Globus pallidus (tissue), 1 donor: ENCODE results near the gene OR10Z1.

Source experiments
- DNase-seq: peaks from one replicate; pipeline ENCODE4 v3.0.0-alpha.2; 2015; ENCODE audit warnings: low spot score

OR10Z1 gene, protein sequence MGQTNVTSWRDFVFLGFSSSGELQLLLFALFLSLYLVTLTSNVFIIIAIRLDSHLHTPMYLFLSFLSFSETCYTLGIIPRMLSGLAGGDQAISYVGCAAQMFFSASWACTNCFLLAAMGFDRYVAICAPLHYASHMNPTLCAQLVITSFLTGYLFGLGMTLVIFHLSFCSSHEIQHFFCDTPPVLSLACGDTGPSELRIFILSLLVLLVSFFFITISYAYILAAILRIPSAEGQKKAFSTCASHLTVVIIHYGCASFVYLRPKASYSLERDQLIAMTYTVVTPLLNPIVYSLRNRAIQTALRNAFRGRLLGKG

DNA sequence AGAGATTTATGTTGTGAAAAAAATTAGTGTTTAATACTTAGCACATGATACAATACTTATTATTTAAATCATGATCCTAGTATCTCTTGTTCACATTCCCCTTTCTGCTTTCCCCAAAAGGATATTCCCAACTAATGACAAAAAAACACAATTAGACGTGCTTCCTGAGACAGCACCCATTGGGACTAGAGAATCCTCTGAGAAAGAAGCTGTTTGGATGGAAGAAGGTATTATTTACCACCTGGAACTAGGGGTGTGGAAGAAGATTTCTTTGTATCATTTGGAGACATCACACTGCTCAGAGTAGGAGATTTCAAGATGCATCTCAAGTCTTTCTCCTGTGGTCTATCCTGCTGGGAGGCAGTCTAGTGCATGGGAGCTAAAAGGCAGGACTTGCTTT, at the start of gene OR10Z1:
Gene OR10Z1, plus strand, starts transcription at position 301 of the 400 bp plus-strand sequence. CDS start 1,171 bp downstream, outside the sequence.
- no peak for DNase-seq

- no peak for DNase-seq
Observed at GRCh38 chr1:158559696-158560095, 45.4 kb upstream of the OR10Z1 start.

DNA sequence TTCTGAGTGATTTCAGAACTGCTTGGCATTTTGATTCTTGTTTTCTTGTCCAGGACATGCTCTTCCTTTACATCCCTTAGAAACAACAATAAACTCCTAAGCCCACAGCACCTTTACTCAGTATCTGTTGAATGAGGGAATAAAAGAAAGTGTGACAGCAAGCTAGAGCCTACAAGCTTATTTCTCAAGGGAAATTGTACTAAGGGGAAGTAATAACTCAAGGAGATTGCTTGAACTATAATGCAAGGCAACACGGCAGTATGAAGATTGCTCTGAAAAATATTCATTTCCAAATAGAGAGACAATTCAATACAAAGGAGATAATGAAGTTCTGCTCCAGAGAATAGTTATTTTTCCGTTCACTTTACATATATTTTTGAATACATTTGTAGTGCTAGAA, 41.2 kb upstream of the OR10Z1 start:
- DNase-seq, result no peak

- no peak for DNase-seq
Observed at GRCh38 chr1:158564608-158565007, 40.5 kb upstream of the OR10Z1 start.

DNA sequence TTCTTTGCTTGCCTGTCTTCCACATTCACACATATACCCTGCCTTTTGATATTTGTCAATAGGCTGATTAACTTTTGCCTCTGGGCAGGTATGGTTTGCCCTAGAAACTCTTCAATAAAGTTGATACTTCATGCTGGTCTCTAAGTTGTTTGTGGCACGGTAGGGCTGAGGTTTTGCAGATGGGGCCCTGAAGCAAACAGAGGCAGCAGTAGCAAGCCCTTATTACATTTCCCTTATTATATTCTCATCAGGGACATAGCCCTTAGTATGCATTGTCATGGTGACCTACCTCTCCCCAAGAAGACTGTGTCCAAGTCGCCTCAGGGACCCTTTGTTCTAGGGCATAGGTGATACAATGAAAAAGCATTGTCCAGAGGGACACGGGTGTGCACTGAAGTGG, 34.6 kb upstream of the OR10Z1 start, which contains the start of gene OR6P1:
Gene OR6P1, minus strand, starts transcription at position 101 of the 400 bp plus-strand sequence. CDS start 6,976 bp downstream, outside the sequence.
- no peak for DNase-seq

DNA sequence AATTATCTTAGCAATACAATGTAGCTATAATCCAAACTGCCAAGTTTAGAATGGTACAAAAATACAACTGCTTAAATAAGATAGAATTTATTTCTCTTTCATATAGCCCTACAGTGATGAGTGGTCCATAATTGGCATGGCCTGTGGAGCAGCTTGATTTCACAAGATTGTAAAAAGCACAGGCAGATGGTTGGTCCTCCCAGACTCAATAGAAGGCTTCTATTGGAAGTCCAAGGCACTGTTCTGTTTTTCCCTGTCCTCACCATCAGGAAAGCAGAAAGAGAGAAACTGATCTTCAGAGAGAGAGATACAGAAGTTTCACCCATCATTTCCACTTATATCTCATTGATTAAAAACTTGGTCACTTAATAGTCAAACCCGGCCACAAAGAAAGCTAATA, 32.8 kb upstream of the OR10Z1 start:
- DNase-seq, result no peak

GRCh38 chr1:158577561-158577960, 27.5 kb upstream of the OR10Z1 start:
- DNase-seq, result no peak

DNA sequence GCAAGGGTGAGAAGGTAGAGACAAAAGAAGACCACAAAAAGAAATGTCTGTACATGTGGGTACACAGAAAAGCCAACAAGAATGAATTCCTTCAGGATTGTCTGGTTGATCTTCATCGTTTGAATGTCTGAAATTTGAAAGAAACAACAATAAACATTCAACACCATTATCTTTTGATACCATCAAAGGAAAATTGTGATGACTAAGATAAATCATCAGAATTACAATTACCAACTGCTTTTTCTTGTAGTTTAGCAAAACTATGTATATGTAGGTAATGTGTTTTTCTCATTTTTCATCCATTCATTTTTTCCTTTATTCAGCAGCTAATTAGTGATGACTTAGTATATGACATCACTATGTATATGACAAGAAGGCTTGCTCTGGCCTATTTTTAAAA, 25.3 kb upstream of the OR10Z1 start, which contains the start of gene OR10X1:
Gene OR10X1, minus strand, starts transcription at position 167 of the 400 bp plus-strand sequence. Its CDS starts 0 bp downstream, at position 167.
- DNase-seq, result no peak

GRCh38 chr1:158583962-158584361, 21.1 kb upstream of the OR10Z1 start:
- DNase-seq, result no peak

GRCh38 chr1:158586942-158587341, 18.1 kb upstream of the OR10Z1 start:
- no peak for DNase-seq

GRCh38 chr1:158600735-158601134, 4.3 kb upstream of the OR10Z1 start:
- DNase-seq, result no peak

DNA sequence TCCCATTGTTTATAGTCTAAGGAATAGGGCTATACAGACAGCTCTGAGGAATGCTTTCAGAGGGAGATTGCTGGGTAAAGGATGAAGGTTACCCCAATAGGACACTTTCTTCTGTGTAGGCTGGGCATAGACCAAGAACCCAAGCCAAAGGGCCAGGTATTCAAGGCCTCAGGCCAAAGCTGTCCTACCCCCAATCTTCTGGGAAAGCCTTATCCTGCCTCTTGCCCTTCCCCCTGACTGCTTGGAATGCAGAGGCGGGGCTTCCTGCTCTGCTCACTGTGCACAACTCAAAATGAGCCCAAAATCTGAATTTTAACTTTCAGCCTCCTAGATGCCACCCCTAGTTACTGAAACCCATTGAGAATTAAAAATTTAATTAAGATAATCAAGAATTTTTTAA, 2.2 kb downstream of the OR10Z1 start:
- DNase-seq, result no peak

DNA sequence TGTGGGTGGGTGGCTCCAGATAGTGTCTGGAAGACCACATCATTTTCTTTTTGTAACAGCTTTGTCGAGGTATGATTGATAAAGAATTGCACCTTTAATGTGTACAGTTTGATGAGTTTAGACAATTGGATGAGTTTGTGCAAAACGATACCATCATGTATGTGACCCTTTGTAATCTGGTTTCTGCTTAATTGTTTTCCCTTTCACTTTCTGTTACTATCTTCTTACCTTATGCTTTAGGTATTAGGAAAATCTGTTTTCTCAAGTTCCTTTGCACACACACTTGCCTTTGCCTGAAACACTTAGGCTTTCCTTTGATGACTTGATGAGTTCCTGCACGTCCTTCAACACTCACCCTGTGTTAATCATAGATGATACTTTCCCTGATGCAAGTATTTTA, 6.8 kb downstream of the OR10Z1 start:
- no peak for DNase-seq

- DNase-seq, result no peak
Observed at GRCh38 chr1:158613764-158614163, 8.7 kb downstream of the OR10Z1 start.

- DNase-seq, result no peak
Observed at GRCh38 chr1:158638146-158638545, 33.1 kb downstream of the OR10Z1 start.

DNA sequence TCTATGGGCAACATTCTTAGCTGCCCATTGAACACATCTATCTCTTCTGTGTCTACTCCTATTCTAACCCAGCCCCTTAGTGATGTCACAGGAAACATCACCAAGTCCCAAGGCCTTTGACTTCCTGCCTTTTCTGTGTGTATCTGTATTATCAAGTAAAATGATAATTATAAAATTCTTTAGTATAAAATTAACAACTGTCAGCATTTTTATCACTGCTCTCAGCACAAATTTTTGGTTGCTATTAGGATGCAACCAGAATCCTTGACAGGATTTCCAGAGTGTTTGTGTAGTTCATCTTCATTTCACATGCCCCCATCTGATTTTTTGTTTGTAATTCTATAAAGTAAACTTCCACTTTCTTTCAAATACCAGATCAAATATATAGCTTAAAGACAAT, 33.8 kb downstream of the OR10Z1 start:
- DNase-seq, result no peak

DNA sequence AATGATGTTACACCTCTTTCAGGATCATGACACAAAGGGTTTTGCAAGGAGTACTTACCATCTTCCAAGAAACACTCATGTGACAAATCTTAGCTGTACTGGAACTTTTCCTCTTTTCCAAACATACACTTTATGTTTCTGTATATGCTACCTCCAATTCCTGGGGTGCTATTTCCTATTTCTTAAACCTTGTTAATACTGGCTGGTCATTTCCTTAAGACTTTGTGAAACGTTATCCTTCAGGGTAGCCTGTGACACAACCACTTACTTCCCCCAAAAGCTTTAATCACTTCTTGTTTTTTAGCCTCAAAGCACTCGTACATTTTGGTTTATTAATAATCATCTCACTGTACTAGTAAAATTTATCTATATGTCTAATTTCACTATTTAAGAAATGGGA, 39.4 kb downstream of the OR10Z1 start:
- DNase-seq, result no peak

DNA sequence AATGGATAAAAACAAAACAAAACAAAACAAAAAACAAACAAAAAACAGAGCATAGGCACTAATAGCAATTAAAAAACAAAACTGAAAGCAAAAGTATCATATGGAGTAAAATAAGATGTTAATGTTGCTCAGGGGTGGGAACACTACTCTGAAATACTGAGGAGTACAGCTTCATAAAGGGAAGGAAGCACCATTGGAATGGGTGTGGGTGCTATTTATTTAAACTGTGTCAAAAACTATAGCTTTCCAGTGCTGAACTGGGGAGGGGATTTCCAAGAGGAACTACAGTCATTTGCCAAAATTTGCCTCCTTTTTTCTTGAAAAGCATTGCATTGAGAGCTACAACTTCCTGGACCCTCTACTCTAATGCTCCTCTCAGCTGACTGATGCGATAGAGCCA, 41.4 kb downstream of the OR10Z1 start:
- DNase-seq, result no peak

DNA sequence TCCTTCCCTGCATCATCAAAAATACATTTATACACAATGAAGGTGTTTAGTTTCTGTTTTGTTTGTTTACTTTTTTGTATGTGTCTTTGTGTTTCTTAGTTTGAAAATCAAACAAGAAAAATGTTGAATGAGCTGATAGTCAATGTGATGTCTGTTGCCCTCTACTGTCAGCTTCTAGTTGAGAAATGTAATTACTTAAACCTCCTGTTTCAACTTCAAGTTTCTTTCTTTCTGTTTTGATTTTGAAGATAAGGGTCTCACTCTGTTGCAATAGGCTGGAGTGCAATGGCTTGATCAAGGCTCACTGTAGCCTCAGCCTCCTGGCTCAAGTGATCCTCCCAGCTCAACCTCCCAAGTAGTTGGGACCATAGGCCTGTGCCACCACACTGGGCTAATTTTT, 44.0 kb downstream of the OR10Z1 start:
- DNase-seq, result no peak

DNA sequence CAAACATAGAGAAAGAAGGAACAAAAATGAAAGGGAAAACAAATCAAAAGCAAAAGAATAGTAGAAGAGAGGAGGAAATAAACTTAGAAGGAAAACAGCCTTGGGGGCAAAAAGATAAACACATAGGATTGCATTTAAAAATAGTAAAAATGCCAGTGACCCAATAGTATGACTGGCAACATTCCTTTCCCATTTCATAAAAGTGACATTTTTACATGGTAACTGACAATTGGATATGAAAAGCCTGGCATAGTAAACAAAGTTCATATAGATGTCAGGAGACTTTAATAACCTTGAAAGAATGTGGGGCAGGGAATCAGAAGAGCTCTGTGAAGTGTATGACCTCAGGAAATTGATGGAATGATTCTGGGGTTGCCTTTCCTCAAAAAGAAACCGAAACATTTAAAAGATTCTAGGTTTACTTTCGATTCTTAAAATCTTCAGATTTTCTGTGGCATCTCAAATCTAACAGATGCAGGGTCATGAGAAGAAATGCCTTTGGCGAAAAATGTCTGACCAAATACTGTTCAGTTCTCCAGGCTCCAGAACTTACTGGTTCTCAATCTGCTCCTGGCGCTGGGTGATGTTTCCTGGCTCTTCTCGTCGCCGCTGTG, 47.8 kb downstream of the OR10Z1 start:
- no peak for DNase-seq

DNA sequence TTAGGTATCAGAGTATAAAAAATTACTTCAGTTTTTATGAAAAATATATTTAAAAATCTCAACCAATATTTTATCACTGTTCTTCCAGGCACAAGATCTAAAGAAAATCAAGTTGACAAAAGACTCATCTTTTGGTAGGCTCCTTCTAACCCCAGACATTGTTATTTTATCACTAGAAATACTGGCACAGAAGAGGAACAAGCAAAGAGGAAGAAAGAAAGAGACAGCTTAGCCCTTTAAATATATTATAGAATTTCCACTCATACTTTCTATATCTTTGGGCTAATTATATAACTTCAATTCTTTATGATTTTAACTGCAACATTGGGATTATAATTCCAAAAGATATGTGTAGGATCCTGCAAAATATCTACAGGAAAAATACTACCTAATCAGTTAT, 49.0 kb downstream of the OR10Z1 start:
- DNase-seq, result no peak

DNA sequence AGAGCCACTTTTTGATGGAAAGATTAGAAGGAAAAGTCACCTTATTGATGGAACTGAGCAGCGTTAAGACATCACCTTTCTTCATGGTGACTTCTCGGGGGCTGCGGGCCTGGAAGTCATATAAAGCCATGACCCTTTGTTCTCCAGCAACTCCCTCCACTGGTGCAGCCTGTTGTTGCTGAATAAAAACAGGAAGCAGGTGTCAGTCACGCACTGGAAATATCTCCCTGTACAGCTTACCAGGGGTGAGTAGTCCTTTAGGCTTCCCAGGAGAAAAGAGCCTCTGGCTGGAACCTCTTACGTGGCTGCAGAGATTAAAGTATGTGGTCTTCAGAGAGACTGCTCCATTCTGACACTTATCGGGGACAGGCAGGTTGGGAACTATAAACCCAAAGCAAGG, 49.5 kb downstream of the OR10Z1 start:
- DNase-seq, result no peak
